Cortex of kidney (tissue), 1 donor: Measurements from ENCODE around the gene FURIN.
"Not testable (repeated sequence)": the region's sequence is repeated elsewhere in the genome, so short reads cannot be mapped to it uniquely, and the experiment has no call there.

ENCODE experiments used
- DNase-seq: peaks from one replicate; lab custom pipeline; 2025; lab: John Stamatoyannopoulos, UW

FURIN gene

GRCh38 chr15:90882781-90883525 lies 14.6 kb downstream of the FURIN start:
- no peak for DNase-seq

GRCh38 chr15:90883526-90883975 lies 15.2 kb downstream of the FURIN start:
- DNase-seq, result no peak

- DNase-seq, result no peak
Observed at GRCh38 chr15:90883976-90884718, 15.8 kb downstream of the FURIN start, which contains the start of gene FES. FES (plus strand) TSS chr15:90884504; CDS start chr15:90885046, 542 bp downstream.

DNA sequence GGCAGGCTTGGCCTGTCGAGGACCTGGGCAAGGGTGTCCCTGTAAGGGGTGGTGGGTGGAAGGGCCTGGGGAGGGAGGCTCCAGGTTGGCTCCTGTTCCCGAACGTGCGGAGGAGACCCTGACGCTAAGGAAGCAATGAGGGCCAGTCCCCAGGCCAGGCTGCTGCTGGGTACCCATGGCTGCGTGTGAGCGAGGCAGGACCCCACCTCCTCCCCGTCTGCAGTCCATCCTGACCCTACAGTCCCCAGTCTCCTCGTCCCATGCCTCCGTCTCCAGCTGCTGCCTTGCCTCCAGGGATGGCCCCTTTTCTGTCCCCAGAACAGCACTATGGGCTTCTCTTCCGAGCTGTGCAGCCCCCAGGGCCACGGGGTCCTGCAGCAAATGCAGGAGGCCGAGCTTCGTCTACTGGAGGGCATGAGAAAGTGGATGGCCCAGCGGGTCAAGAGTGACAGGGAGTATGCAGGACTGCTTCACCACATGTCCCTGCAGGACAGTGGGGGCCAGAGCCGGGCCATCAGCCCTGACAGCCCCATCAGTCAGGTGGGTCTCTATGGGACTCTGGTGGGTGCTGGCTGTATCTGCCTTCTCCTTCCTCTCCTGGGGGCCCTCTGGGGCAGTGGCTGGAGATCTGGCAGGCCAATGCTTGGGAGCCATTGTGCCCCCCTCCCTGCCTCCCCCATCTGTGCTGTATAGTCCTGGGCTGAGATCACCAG lies 16.5 kb downstream of the FURIN start:
- no peak for DNase-seq

- no peak for DNase-seq
Observed at GRCh38 chr15:90885432-90886290, 17.3 kb downstream of the FURIN start.

GRCh38 chr15:90886291-90886614 lies 17.9 kb downstream of the FURIN start:
- no peak for DNase-seq

GRCh38 chr15:90887037-90887481 lies 18.7 kb downstream of the FURIN start:
- DNase-seq, result no peak

DNA sequence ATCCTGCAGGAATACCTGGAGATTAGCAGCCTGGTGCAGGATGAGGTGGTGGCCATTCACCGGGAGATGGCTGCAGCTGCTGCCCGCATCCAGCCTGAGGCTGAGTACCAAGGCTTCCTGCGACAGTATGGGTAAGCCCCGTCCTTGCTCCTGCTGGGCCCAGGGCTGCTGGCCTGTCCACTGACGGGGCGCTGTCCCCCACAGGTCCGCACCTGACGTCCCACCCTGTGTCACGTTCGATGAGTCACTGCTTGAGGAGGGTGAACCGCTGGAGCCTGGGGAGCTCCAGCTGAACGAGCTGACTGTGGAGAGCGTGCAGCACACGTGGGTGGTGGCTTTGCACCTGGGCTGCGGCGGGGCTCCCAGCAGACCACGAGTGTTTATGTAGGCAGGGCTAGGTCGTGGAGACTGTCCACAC lies 20.9 kb downstream of the FURIN start:
- DNase-seq, result no peak

DNA sequence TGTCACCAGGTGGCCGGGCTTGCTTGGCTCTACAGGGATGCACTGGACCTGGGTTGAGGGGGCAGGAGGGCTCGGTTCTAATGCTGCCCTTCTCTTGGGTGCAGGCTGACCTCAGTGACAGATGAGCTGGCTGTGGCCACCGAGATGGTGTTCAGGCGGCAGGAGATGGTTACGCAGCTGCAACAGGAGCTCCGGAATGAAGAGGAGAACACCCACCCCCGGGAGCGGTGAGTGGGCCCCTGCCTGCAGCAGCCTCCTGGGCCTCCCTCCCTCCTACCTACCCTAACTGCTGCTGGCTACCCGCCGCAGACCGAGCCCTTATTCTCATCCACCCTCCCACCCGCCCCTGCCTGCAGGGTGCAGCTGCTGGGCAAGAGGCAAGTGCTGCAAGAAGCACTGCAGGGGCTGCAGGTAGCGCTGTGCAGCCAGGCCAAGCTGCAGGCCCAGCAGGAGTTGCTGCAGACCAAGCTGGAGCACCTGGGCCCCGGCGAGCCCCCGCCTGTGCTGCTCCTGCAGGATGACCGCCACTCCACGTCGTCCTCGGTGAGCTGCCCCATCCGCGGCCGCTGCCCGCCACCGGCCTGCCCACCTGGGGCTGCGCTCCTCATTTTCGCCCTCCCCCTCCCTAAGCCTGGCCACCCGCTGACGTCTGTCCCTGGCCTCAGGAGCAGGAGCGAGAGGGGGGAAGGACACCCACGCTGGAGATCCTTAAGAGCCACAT lies 21.5 kb downstream of the FURIN start:
- no peak for DNase-seq

DNA sequence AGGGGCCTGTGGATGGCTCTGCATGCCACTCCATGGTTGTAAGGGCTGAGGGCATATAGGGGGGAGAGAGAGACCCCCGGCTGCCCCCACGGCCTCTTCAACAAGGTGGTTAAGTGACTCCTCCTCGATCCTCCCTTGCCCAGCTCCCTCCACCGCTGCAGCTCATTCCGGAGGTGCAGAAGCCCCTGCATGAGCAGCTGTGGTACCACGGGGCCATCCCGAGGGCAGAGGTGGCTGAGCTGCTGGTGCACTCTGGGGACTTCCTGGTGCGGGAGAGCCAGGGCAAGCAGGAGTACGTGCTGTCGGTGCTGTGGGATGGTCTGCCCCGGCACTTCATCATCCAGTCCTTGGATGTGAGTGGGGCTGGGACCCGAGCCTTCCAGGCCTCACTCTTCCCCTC lies 22.5 kb downstream of the FURIN start:
- DNase-seq, result no peak

- DNase-seq, result no peak
Observed at GRCh38 chr15:90891346-90891949, 23.1 kb downstream of the FURIN start.

DNA sequence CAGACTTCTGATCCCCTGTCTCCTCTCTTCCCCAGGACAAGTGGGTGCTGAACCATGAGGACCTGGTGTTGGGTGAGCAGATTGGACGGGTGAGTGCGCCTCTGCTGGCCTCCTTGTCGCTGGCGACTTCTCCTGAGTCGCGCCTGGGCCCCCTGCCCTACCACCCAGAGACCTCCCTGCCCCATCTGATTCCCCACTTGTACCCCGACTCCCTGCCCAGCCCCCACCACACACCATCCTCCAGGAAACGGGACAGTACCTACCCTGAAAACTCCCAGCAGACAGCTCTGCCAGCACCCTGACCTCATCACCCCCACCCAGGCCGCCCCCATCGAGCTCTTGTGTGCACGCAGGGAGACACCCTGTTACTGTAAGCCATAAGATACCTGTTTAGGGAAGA lies 23.6 kb downstream of the FURIN start:
- no peak for DNase-seq

- DNase-seq, result no peak
Observed at GRCh38 chr15:90892498-90893174, 24.2 kb downstream of the FURIN start.

DNA sequence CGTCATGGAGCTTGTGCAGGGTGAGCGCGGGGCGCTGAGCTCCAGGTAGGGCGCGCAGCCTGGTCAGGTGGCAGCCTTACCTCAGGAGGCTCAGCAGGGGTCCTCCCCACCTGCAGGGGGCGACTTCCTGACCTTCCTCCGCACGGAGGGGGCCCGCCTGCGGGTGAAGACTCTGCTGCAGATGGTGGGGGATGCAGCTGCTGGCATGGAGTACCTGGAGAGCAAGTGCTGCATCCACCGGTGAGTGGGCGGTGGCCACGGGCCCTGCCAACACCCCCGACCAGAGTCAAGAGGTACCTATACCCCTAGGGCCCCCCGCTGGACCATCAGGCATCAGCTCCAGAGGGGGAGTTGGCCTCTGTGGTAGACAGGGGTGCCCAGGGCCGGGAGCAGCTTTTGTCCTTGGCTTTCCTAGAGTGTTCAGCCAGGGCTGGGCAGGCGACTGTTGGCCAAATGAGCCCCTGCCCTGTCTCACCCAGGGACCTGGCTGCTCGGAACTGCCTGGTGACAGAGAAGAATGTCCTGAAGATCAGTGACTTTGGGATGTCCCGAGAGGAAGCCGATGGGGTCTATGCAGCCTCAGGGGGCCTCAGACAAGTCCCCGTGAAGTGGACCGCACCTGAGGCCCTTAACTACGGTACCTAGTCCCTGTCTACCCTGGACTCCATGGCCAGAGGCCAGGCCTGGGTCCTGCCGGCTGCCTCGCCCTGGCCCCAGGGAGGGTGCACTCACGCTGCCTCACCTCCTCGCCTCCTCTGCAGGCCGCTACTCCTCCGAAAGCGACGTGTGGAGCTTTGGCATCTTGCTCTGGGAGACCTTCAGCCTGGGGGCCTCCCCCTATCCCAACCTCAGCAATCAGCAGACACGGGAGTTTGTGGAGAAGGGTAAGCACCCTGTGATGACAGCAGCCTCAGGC lies 25.0 kb downstream of the FURIN start:
- no peak for DNase-seq

DNA sequence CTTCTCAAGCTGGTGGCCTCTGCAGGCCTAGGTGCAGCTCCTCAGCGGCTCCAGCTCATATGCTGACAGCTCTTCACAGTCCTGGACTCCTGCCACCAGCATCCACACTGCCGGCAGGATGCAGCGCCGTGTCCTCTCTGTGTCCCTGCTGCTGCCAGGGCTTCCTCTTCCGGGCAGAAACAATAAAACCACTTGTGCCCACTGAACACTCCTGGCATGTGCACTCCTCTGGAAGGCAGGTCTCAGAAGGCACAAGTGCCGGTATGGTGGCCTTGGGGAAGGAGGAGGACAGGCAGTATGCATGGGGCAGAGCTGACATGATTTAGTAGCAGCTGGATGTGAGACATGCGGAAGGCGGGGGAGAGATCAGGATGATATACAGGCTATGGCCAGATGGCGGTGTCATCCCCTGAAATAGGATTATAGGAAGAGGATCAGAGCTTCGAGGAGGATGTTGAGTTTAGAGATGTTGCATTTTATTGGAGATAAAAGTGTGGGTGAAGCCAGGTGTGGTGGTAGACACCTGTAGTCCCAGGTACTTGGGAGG lies 27.3 kb downstream of the FURIN start:
- DNase-seq, result no peak

- DNase-seq, result not testable (repeated sequence)
Observed at GRCh38 chr15:90897131-90897655, 28.8 kb downstream of the FURIN start.

DNA sequence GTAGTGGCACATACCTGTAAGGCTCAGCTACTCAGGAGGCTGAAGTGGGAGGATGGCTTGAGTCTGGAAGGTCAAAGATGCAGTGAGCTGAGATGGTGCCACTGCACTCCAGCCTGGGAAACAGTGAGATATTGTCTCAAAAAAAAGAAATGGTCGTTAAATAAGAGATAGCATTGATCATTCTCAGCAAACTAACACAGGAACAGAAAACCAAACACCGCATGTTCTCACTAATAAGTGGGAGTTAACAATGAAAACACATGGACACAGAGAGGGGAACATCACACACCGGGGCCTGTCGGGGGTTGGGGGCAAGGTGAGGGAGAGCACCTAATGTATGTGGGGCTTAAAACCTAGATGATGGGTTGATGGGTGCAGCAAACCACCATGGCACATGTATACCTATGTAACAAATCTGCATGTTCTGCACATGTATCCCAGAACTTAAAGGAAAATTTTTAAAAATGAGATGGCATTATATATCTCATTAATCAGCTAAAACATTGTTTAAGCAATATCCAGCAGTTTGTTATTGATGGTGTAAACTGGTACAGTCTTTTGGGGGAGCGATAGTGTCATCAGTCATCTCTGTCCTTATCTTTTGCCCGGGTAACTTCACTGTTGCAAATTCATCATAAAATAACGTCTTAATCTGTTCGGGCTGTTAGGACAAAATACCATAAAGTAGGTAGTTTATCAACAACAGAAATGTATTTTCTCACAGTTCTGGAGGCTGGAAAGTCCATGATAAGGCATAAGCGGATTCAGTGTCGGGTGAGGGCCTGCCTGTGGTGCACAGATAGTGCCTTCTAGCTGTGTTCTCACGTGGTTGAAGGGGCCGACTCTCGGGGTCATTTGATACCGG lies 33.0 kb downstream of the FURIN start:
- no peak for DNase-seq
